Measurements from ENCODE around the gene GZMB. TPM values are rescaled to one million over a fixed set of nuclear protein-coding genes. Genes with fewer than 3 reads are reported as not detected.
A peak's percentile ranks its signal among the peaks of the same experiment; 100 is the strongest.

GZMB gene, protein sequence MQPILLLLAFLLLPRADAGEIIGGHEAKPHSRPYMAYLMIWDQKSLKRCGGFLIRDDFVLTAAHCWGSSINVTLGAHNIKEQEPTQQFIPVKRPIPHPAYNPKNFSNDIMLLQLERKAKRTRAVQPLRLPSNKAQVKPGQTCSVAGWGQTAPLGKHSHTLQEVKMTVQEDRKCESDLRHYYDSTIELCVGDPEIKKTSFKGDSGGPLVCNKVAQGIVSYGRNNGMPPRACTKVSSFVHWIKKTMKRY
- total RNA-seq (under 1 TPM; 0.41 to 0.49 TPM), polyA plus RNA-seq (100 to 1,000 TPM in 1 of 3 donors, 1 to 10 TPM in 2; 2.8 to 161 (median 3.3) TPM), total RNA-seq (0.07 to 77.9 (median 5.6) reads per million in 6 experiments)

DNA sequence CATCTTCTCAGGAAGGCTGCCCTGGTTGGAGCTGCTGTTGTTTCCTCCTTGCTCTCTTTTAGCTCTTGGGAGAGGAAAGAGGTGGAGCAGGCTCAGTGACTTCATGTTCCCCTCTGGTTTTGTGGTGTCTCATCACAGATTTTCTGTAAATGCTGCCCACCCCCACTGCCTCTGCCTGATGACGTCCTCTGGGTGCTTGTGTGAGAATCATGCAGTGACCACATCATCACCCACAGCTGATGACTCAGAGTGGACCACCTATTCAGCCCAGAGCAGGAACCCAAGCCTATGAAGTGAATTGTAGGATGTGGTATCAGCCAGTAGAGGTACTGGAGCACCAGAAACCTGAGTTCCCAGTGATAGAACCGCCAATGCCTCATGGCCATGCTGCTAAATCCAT lies at the start of gene GZMB:
Gene GZMB (minus strand): TSS at position 33 of the 400 bp plus-strand sequence. CDS start 30 bp downstream, at position 3.
- Mint-ChIP-seq H3K4me3 (peak within 1 kb of the TSS in 3 of 10 donors; percentile 64 to 88 (median 71)), H3K4me1 (peaks cover 0 to 25% (median 4%) of the 10 kb centered on the region in 4 donors), H3K27me3 (peaks cover 0 to 5% (median 2%) of the 10 kb centered on the region in 5 donors), H3K9me3 (no peaks in the 10 kb centered on the region), H3K36me3 (no peaks in the 10 kb centered on the region), H3K27ac (peak within 1 kb of the TSS in 5 of 10 donors; percentile 49 to 98 (median 66))
- POLR2A ChIA-PET, result no interaction called here
- peak in 3 of 10 donors; percentile 27 to 61 (median 41) for DNase-seq
- peak in 1 of 2 donors; percentile 46 for ATAC-seq

DNA sequence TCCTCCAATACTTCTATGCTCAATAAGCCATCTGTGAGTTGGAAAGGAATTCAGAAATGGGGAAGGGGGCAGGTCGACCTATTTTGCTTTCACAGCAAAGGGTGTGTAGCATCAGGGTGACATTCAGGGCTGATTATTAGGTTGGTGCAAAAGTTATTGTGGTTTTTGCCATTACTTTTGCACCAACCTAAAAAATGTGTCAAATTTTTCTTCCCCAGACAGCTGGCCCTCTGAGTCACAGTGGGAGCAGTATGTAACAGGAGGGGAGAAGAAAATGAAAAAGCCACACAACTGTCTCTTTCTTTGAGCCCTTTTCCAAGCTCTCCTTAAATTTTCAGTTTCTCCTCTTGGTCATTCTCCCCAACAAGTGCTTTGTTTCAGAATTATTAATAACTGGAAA lies 47.1 kb upstream of the GZMB start:
- Mint-ChIP-seq H3K9me3 (no peaks in the 10 kb centered on the region), H3K27me3 (peaks cover 0 to 3% (median 1%) of the 10 kb centered on the region in 5 donors), H3K36me3 (no peaks in the 10 kb centered on the region), H3K4me3 (peak overlapping the region in 1 of 10 donors; percentile 90), H3K4me1 (peaks cover 10 to 42% (median 25%) of the 10 kb centered on the region in 4 donors), H3K27ac (peak overlapping the region in 1 of 10 donors; percentile 93)
- POLR2A ChIA-PET, result no interaction called here
- ATAC-seq (no peak), DNase-seq (no peak)

DNA sequence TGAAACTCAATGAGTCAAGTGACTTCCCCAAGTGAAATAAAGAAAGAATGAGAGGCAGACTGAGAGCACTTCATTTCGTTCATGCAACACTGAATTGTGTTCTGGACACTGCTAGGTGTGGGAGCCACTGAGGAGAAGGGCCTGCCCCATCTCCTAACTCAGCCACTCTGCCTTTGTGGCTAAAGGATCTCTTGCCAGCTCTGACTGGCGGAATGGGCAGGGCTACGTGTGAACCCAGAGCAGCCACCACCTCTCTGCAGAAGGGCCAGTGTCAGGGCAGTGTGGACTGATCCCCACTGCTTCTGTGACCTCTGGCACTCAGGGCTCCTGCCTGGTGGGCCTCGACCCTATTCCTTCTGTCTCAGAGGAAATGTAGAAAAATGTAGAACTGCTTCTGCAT lies 46.5 kb upstream of the GZMB start:
- Mint-ChIP-seq H3K27ac (peak overlapping the region in 1 of 10 donors; percentile 93), H3K9me3 (peaks cover 0 to 1% (median 0%) of the 10 kb centered on the region in 9 donors), H3K27me3 (peaks cover 0 to 3% (median 0%) of the 10 kb centered on the region in 5 donors), H3K36me3 (peaks cover 0 to under 1% (median 0%) of the 10 kb centered on the region in 3 donors), H3K4me3 (peak overlapping the region in 2 of 10 donors; percentile 11 to 90), H3K4me1 (peaks cover 10 to 45% (median 26%) of the 10 kb centered on the region in 4 donors)
- POLR2A ChIA-PET, result no interaction called here
- no peak for DNase-seq
- ATAC-seq, result no peak

DNA sequence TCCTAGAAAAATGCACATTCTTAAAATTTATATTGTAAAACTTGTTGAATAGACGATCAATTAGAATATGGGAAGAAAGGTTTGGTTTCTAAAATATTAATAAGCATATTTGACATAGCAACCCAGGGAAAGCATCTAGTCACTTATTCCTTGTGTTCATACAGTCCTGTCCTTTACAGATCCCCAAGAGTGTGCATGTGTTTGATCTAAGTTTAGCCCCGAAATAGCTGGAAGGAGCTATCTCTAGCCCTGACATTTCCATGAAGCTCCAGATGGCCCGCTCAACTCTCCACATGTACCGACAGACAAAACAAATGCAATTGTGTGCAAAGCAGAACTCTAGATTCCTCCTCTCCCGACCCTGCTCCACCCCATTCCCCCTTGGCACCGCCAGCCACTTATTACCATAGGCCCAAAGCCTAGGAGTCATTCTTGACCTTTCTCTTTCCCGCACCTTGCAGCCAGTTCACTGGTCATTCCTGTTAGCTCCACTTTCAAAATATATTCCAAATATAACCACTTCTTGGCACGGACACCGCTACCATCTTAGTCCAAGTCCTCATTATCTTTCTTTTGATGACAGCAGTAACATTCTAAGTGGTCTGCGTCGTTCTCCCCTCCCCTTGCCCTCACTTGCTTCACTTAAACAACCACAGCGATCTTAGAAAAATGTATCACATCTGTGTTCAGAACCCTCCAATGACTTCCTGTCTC lies 45.4 kb upstream of the GZMB start:
- ATAC-seq (no peak), DNase-seq (no peak)
- POLR2A ChIA-PET, result no interaction called here
- peak overlapping the region in 5 of 10 donors; percentile 13 to 94 (median 68) for H3K27ac Mint-ChIP-seq
- peak overlapping the region in 6 of 10 donors; percentile 6 to 90 (median 70) for H3K4me3 Mint-ChIP-seq
- H3K9me3 Mint-ChIP-seq, result peaks cover 0 to 5% (median 0%) of the 10 kb centered on the region in 9 donors
- peaks cover 0 to 3% (median 0%) of the 10 kb centered on the region in 5 donors for H3K27me3 Mint-ChIP-seq
- H3K36me3 Mint-ChIP-seq, result peaks cover 0 to 1% (median 0%) of the 10 kb centered on the region in 3 donors
- peaks cover 13 to 56% (median 33%) of the 10 kb centered on the region in 4 donors for H3K4me1 Mint-ChIP-seq

DNA sequence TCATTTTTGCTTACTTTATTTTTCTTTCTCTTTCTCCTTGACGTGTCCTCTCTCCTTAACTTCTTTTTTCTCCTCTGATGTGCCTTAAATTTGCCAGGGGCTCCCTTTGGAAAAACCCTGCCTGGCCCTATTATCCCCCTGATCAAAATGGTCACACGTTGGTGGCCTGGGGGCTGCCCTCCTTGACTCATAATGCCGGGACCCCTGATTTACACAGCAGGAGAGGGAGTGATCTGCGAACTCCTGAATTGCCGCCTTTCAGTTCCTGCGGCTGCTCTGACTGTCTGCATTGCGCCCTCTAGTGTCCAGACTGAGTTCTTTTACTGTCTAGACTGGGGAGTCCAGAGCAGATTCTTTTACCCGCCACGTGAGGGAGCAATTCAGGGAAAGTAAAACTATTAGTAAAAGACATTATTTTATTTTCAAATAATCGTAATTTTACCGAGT lies 44.8 kb upstream of the GZMB start:
- peaks cover 0 to 5% (median 0%) of the 10 kb centered on the region in 9 donors for H3K9me3 Mint-ChIP-seq
- peak; percentile 86 to 88 for ATAC-seq
- DNase-seq, result peak; percentile 46 to 88 (median 76)
- H3K4me3 Mint-ChIP-seq, result peak overlapping the region; percentile 69 to 93 (median 86)
- peaks cover 0 to 3% (median 0%) of the 10 kb centered on the region in 5 donors for H3K27me3 Mint-ChIP-seq
- POLR2A ChIA-PET, result no interaction called here
- peaks cover 0 to 1% (median 0%) of the 10 kb centered on the region in 3 donors for H3K36me3 Mint-ChIP-seq
- peak overlapping the region; percentile 68 to 94 (median 85) for H3K27ac Mint-ChIP-seq
- peaks cover 16 to 62% (median 39%) of the 10 kb centered on the region in 4 donors for H3K4me1 Mint-ChIP-seq

DNA sequence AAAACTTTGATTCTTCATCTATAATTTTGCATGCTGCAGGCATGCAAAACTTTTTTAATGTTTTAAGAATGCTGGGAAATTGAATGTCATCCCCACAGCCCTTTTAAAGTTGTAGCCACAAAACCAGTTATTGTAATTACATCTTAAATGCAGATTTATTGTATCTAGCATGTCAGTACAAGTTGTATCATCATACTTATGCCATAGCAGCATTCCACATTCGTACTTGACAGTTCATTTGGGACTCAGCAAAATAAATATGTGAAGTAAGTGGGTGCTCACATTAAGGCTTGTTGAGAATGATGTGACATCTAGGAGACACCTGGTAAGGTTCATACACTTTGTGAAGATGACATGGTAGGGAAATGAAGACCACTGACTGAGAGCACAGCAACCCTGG lies 44.0 kb upstream of the GZMB start:
- ATAC-seq, result no peak
- POLR2A ChIA-PET, result no interaction called here
- Mint-ChIP-seq H3K4me1 (peaks cover 23 to 67% (median 47%) of the 10 kb centered on the region in 4 donors), H3K27me3 (peaks cover 0 to 3% (median 0%) of the 10 kb centered on the region in 5 donors), H3K27ac (peak overlapping the region in 4 of 10 donors; percentile 2 to 94 (median 76)), H3K9me3 (peaks cover 0 to 5% (median 0%) of the 10 kb centered on the region in 9 donors), H3K36me3 (peaks cover 0 to 1% (median 0%) of the 10 kb centered on the region in 3 donors), H3K4me3 (peak overlapping the region in 5 of 10 donors; percentile 5 to 89 (median 52))
- no peak for DNase-seq

DNA sequence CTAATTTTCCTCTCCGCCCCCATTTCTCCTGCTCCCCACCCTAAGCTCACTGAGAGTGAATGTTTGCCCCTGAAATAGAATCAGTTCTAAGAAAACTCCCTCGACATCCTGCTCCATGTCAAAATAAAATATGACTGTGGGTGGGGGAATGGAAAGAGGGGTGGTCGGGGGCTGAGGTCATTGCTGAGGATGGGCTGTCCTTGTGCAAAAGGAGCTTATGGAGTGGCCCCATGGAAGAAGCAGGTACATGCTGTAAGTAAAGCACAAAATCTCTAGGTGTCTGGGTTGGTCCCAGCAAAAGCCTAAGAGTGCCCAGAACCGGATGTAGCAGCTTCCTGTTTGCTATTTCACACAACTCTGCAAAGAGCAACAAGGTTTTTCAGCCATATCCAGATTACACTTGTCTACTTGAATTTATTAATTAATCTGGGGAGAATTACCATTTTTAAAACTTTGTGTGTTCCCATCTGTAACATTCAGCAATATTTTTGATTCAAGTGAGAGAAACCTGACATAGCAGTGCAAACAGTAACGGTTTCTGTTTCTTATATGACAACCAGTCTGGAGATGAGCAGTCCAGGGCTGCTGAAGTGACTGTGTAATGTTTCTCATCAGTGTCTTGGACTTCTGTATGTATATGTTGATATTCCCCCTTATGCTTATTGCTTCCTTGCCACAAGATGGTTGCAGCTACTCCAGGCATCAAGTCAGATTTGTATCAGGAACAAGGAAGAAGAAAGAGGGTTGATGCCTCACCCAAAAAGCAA lies 40.4 kb upstream of the GZMB start:
- H3K36me3 Mint-ChIP-seq, result peaks cover 0 to 1% (median 0%) of the 10 kb centered on the region in 3 donors
- no peaks in the 10 kb centered on the region for H3K27me3 Mint-ChIP-seq
- H3K9me3 Mint-ChIP-seq, result peaks cover 0 to 5% (median 0%) of the 10 kb centered on the region in 9 donors
- peak; percentile 57 to 62 for ATAC-seq
- peaks cover 19 to 71% (median 44%) of the 10 kb centered on the region in 4 donors for H3K4me1 Mint-ChIP-seq
- POLR2A ChIA-PET, result interaction anchor here (0.6 to 1.4 kb wide), 5 partner anchors 11 to 243 kb away, joined by 3 to 4 read pairs (median 3); no protein-coding TSS in a partner anchor
- H3K4me3 Mint-ChIP-seq, result peak overlapping the region; percentile 64 to 91 (median 83)
- H3K27ac Mint-ChIP-seq, result peak overlapping the region in 9 of 10 donors; percentile 61 to 94 (median 85)
- DNase-seq, result peak in 6 of 10 donors; percentile 30 to 66 (median 48)

DNA sequence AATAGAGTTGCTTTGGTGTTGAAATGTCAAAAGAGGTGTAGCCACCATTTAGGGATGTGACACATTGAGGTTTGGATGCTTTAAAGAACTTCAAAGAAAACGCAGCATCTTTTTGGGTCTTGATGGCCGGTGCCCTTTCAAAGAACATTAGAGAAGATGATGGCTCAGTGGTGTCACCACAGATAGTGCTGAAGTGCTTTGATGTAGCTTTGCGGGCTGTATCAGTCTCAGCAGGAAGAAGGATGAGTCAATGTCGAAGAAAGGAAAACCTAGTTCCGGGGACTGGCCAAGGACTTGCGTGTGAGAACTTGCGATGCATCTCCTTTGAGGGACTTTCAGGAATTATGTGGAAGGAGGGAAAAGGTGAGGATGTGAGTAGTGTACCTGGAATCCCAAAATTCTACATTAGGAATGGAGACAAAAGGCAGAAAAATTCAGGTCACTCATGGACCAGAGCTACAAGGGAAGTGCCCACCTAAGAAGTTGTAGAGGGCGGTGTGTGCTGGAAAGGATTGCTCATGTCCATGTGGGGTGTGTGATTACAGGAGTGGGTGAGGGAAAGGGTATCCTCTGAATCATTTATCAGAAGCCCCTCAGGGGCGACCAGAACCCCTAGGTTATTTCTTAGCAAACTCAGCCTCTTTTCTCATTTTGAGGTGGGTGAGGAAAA lies 39.7 kb upstream of the GZMB start:
- Mint-ChIP-seq H3K27ac (peak overlapping the region; percentile 8 to 94 (median 84)), H3K4me1 (peaks cover 16 to 66% (median 38%) of the 10 kb centered on the region in 4 donors), H3K9me3 (peaks cover 0 to 5% (median 0%) of the 10 kb centered on the region in 9 donors), H3K4me3 (peak overlapping the region; percentile 64 to 91 (median 83)), H3K27me3 (no peaks in the 10 kb centered on the region), H3K36me3 (peaks cover 0 to 1% (median 0%) of the 10 kb centered on the region in 3 donors)
- DNase-seq (peak in 9 of 10 donors; percentile 36 to 75 (median 60)), ATAC-seq (peak; percentile 82 to 87)
- POLR2A ChIA-PET, result interaction anchor here (0.6 to 1.4 kb wide), 5 partner anchors 10 to 243 kb away, joined by 3 to 4 read pairs (median 3); no protein-coding TSS in a partner anchor

DNA sequence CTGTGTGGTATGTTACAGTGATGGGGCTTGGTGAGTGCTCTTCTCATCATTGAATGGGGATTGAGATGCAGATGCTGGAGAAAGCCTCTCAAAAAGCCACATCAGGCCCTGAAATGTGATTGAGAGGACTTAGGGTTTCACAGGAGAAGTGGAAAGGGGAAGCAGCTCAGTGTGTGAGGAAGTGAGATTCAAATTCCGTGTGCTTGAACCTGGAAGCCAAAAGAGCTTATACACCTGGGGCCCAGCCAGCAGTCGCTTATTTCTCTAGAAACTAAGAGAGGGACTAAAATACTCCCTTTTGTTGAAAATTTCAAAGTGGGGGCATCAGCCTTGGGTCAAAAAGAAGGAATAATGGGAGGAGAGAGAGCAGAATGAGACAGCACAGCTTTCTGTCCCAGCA lies 39.1 kb upstream of the GZMB start:
- Mint-ChIP-seq H3K27ac (peak overlapping the region; percentile 17 to 89 (median 78)), H3K27me3 (peaks cover 0 to 4% (median under 1%) of the 10 kb centered on the region in 5 donors), H3K9me3 (peaks cover 0 to 5% (median 0%) of the 10 kb centered on the region in 9 donors), H3K4me1 (peaks cover 16 to 63% (median 34%) of the 10 kb centered on the region in 4 donors), H3K36me3 (peaks cover 0 to 1% (median 0%) of the 10 kb centered on the region in 3 donors), H3K4me3 (peak overlapping the region; percentile 64 to 91 (median 83))
- POLR2A ChIA-PET, result no interaction called here
- no peak for ATAC-seq
- no peak for DNase-seq

DNA sequence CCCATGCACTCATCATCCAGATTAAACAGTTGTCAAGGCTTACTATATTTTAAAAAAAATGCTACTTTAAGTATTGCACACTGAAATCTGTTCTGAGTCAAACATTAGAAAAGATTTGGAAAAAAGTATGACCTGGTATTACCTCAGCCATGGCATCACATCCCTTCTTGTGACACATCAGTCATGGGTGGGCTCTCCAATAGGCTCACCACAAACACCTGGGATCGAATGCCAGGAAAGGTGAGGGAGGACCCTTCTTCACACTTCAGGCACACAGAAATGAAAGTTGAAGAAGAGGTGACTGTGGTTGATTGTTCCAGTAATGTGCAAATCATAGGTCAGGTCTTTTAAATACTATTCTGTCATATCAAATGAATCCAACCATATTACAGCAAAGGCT lies 36.6 kb upstream of the GZMB start:
- Mint-ChIP-seq H3K36me3 (peaks cover 0 to 6% (median 4%) of the 10 kb centered on the region in 3 donors), H3K4me1 (peaks cover 14 to 57% (median 30%) of the 10 kb centered on the region in 4 donors), H3K27ac (peak overlapping the region in 1 of 10 donors; percentile 56), H3K4me3 (no peak overlapping the region), H3K9me3 (peaks cover 0 to 4% (median 0%) of the 10 kb centered on the region in 9 donors), H3K27me3 (peaks cover 0 to 20% (median 7%) of the 10 kb centered on the region in 5 donors)
- POLR2A ChIA-PET, result no interaction called here
- ATAC-seq, result no peak
- DNase-seq, result no peak

DNA sequence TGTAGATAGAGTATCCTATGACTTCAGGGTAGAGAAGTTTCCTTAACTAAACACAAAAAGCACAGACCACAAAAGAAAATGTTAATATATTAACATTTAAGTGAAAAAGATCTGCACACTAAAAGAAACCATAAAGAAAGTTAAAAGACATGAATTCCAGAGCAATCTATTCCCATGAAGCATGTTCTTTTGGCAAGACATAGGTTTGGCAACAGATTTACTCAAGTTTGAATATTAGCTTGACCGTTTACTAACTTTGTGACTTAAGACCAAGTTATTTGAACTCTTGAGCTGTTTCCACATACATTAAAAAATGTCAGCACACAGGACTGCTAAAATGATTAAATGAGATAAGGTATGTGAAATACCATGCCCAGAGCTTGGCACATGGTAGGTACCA lies 35.7 kb upstream of the GZMB start:
- H3K27me3 Mint-ChIP-seq, result peaks cover 0 to 28% (median 7%) of the 10 kb centered on the region in 5 donors
- ATAC-seq, result no peak
- POLR2A ChIA-PET, result no interaction called here
- peaks cover 19 to 57% (median 32%) of the 10 kb centered on the region in 4 donors for H3K4me1 Mint-ChIP-seq
- no peak for DNase-seq
- H3K36me3 Mint-ChIP-seq, result peaks cover 0 to 5% (median 4%) of the 10 kb centered on the region in 3 donors
- H3K4me3 Mint-ChIP-seq, result no peak overlapping the region
- H3K27ac Mint-ChIP-seq, result no peak overlapping the region
- peaks cover 0 to 1% (median 0%) of the 10 kb centered on the region in 9 donors for H3K9me3 Mint-ChIP-seq
